ENCODE measurements around the gene ZNF521.

Gene ZNF521

DNA sequence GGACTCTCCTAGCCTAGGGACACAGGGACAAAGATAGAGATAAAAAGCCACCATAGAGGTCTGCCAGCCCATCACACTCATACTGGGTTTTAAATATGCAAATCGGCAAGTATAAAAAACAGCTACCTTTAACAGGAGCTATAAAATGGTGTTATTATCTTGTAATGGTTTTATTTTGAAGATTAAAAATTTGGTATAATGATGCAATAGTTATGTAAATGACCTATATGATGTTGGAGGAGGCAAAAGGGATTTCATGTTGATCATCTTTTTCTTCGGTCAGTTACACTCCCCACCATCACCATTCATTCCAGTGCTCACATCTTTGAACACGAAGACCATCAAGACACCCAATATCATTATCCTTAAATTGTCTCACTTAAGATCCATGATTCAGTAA, 11.2 kb downstream of the ZNF521 start:
- TF ChIP-seq EZH2phosphoT487 (conservative IDR thresholded peaks at IDR 0.05; ENCODE audit: low read length), result no peak
- TF ChIP-seq, protein P1, sequence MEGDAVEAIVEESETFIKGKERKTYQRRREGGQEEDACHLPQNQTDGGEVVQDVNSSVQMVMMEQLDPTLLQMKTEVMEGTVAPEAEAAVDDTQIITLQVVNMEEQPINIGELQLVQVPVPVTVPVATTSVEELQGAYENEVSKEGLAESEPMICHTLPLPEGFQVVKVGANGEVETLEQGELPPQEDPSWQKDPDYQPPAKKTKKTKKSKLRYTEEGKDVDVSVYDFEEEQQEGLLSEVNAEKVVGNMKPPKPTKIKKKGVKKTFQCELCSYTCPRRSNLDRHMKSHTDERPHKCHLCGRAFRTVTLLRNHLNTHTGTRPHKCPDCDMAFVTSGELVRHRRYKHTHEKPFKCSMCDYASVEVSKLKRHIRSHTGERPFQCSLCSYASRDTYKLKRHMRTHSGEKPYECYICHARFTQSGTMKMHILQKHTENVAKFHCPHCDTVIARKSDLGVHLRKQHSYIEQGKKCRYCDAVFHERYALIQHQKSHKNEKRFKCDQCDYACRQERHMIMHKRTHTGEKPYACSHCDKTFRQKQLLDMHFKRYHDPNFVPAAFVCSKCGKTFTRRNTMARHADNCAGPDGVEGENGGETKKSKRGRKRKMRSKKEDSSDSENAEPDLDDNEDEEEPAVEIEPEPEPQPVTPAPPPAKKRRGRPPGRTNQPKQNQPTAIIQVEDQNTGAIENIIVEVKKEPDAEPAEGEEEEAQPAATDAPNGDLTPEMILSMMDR (IDR thresholded peaks at IDR 0.05; ENCODE audit: insufficient read depth, low read length, poor library complexity, severe bottlenecking), result no peak
- Histone ChIP-seq H3K27me3 (ENCODE audit: low read length) (no peaks in the 10 kb centered on the region), H3K36me3 (ENCODE audit: low read length) (no peaks in the 10 kb centered on the region), H3K4me3 (ENCODE audit: insufficient read depth, low read length, poor library complexity, severe bottlenecking) (no peak overlapping the region), H3K9me2 (replicated peaks; ENCODE audit: insufficient read depth, low read length) (no peaks in the 10 kb centered on the region), H2AFZ (ENCODE audit: low read depth, low read length, severe bottlenecking) (no peak overlapping the region), H3K79me2 (ENCODE audit: insufficient read depth, low read length) (no peaks in the 10 kb centered on the region), H4K20me1 (ENCODE audit: low read depth, low read length) (no peaks in the 10 kb centered on the region; the same call in 1 of the 2 replicates), H3K4me2 (ENCODE audit: low read depth, low read length, poor library complexity, severe bottlenecking) (no peak overlapping the region), H3K9me3 (ENCODE audit: insufficient read depth, low read length) (no peaks in the 10 kb centered on the region), H3F3A (ENCODE audit: insufficient read depth) (no peaks in the 10 kb centered on the region), H3K27ac (ENCODE audit: low read depth, low read length) (no peak overlapping the region), H3K9ac (ENCODE audit: low read length) (no peak overlapping the region)

DNA sequence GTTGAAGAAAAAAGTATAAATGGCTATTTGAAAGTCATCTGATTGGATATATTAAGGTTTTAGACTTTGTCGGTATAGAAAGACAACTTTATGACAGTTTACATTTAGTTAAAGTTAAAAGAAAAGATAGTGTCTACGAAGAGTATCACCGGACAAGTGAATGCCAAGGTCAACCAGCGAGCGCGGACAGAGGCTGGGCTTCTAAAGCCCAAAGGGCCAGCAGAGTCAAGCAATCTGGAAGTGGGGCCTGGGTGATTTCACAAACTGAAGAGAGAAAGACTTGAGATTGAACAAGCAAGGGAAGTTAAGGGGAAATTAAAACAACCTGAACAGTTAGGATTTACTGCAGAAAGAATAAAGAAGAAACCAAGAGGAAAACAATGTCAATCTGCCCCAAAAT, 16.3 kb downstream of the ZNF521 start:
- Histone ChIP-seq H3K9me3 (ENCODE audit: insufficient read depth, low read length) (no peaks in the 10 kb centered on the region), H3K4me3 (ENCODE audit: insufficient read depth, low read length, poor library complexity, severe bottlenecking) (no peak overlapping the region), H3K9ac (ENCODE audit: low read length) (no peak overlapping the region), H3K4me2 (ENCODE audit: low read depth, low read length, poor library complexity, severe bottlenecking) (no peak overlapping the region), H3K27me3 (ENCODE audit: low read length) (no peaks in the 10 kb centered on the region), H3K27ac (ENCODE audit: low read depth, low read length) (no peak overlapping the region), H3K9me2 (replicated peaks; ENCODE audit: insufficient read depth, low read length) (no peaks in the 10 kb centered on the region), H4K20me1 (ENCODE audit: low read depth, low read length) (no peaks in the 10 kb centered on the region), H2AFZ (ENCODE audit: low read depth, low read length, severe bottlenecking) (no peak overlapping the region), H3F3A (ENCODE audit: insufficient read depth) (no peaks in the 10 kb centered on the region), H3K36me3 (ENCODE audit: low read length) (no peaks in the 10 kb centered on the region), H3K79me2 (ENCODE audit: insufficient read depth, low read length) (no peaks in the 10 kb centered on the region)
- TF ChIP-seq, protein P1 (IDR thresholded peaks at IDR 0.05; ENCODE audit: insufficient read depth, low read length, poor library complexity, severe bottlenecking), result no peak
- no peak for TF ChIP-seq EZH2phosphoT487 (conservative IDR thresholded peaks at IDR 0.05; ENCODE audit: low read length)

DNA sequence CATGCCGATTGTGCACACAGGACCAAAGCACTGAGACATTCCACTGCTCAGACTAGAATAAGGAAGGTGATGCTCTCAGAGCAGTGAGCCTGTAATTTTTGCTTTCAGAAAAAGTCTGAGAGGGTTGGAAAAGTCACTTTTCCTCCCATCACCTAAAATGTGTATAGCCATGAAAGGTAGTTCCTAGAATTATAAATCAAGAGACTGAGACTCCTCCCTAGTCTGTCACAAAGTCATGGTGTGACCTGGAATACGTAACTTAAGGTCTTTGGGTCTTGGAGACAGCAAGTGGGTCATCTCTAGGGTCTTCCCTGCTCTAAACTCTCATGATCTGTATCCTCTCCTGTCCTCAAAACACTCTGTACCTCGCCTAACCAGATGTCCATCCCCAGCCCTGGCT, 16.9 kb downstream of the ZNF521 start:
- H3K27ac ChIP-seq (ENCODE audit: low read depth, low read length), result no peak overlapping the region
- no peaks in the 10 kb centered on the region for H3K27me3 ChIP-seq (ENCODE audit: low read length)
- no peak overlapping the region for H2AFZ ChIP-seq (ENCODE audit: low read depth, low read length, severe bottlenecking)
- H3K4me3 ChIP-seq (ENCODE audit: insufficient read depth, low read length, poor library complexity, severe bottlenecking), result no peak overlapping the region
- no peaks in the 10 kb centered on the region for H4K20me1 ChIP-seq (ENCODE audit: low read depth, low read length)
- no peaks in the 10 kb centered on the region for H3F3A ChIP-seq (ENCODE audit: insufficient read depth)
- H3K9me3 ChIP-seq (ENCODE audit: insufficient read depth, low read length), result no peaks in the 10 kb centered on the region
- H3K79me2 ChIP-seq (ENCODE audit: insufficient read depth, low read length), result no peaks in the 10 kb centered on the region
- H3K4me2 ChIP-seq (ENCODE audit: low read depth, low read length, poor library complexity, severe bottlenecking), result no peak overlapping the region
- H3K36me3 ChIP-seq (ENCODE audit: low read length), result no peaks in the 10 kb centered on the region
- H3K9ac ChIP-seq (ENCODE audit: low read length), result no peak overlapping the region
- no peak for TF ChIP-seq EZH2phosphoT487 (conservative IDR thresholded peaks at IDR 0.05; ENCODE audit: low read length)
- TF ChIP-seq, protein P1 (IDR thresholded peaks at IDR 0.05; ENCODE audit: insufficient read depth, low read length, poor library complexity, severe bottlenecking), result no peak
- H3K9me2 ChIP-seq (replicated peaks; ENCODE audit: insufficient read depth, low read length), result no peaks in the 10 kb centered on the region

Measured in SU-DHL-6 (cell line).